H9 (cell line): ENCODE data around the gene DDTL. TPM values are rescaled to one million over a fixed set of nuclear protein-coding genes. Genes with fewer than 3 reads are reported as not detected.
"Not testable (repeated sequence)": the region's sequence is repeated elsewhere in the genome, so short reads cannot be mapped to it uniquely, and the experiment has no call there.

Experiments
- DNase-seq: peaks from one replicate; pipeline ENCODE4 v3.0.0-alpha.2; 2017
- H2AFZ ChIP-seq: one replicate; pipeline ENCODE4 v1.6.1; 2013; ENCODE audit warnings: mild to moderate bottlenecking, low read length, control low read depth, moderate library complexity
- H2AK5ac ChIP-seq: 2 replicates; pipeline ENCODE4 v1.6.1; 2013; ENCODE audit warnings: low read length, control low read depth, mixed read lengths; ENCODE audit not compliant: insufficient read length
- H2BK120ac ChIP-seq: one replicate; pipeline ENCODE4 v1.6.1; 2013; ENCODE audit warnings: low read depth, mild to moderate bottlenecking, low read length, control low read depth, inconsistent platforms; ENCODE audit not compliant: poor library complexity, severe bottlenecking
- H2BK12ac ChIP-seq: 2 replicates; pipeline ENCODE4 v1.6.1; 2013; ENCODE audit warnings: low read length, control low read depth, mixed read lengths, low read depth; ENCODE audit not compliant: insufficient read length
- H2BK15ac ChIP-seq: 2 replicates; pipeline ENCODE4 v1.6.1; 2013; ENCODE audit warnings: low read depth, low read length, control low read depth
- H2BK20ac ChIP-seq: one replicate; pipeline ENCODE4 v1.6.1; 2013; ENCODE audit warnings: low read depth, mild to moderate bottlenecking, low read length, control low read depth, inconsistent platforms; ENCODE audit not compliant: poor library complexity, severe bottlenecking
- H2BK5ac ChIP-seq: 2 replicates; pipeline ENCODE4 v1.6.1; 2013; ENCODE audit warnings: low read length, control low read depth, mixed read lengths; ENCODE audit not compliant: insufficient read length
- H3K14ac ChIP-seq: 2 replicates; pipeline ENCODE4 v1.6.1; 2013; ENCODE audit warnings: low read length, control low read depth; ENCODE audit not compliant: insufficient read depth
- H3K18ac ChIP-seq: 2 replicates; pipeline ENCODE4 v1.6.1; 2013; ENCODE audit warnings: low read depth, mild to moderate bottlenecking, mixed read lengths, low read length, control low read depth; ENCODE audit not compliant: insufficient read length
- H3K23ac ChIP-seq: 2 replicates; pipeline ENCODE4 v1.6.1; 2013; ENCODE audit warnings: low read length, control low read depth, mixed read lengths, low read depth; ENCODE audit not compliant: insufficient read length
- H3K23me2 ChIP-seq: 2 replicates; pipeline ENCODE4 v1.6.1; 2013; ENCODE audit warnings: low read depth, mild to moderate bottlenecking, mixed read lengths, low read length, control low read depth; ENCODE audit not compliant: insufficient read length, poor library complexity, severe bottlenecking
- H3K27ac ChIP-seq: 2 replicates; pipeline ENCODE4 v1.5.1; 2013; ENCODE audit warnings: low read length, control low read depth, mixed read lengths, low read depth; ENCODE audit not compliant: insufficient read length
- H3K27me3 ChIP-seq: 2 replicates; pipeline ENCODE4 v1.6.1; 2013; ENCODE audit warnings: low read length, control low read depth, inconsistent platforms; ENCODE audit not compliant: insufficient read depth
- H3K4ac ChIP-seq: 2 replicates; pipeline ENCODE4 v1.6.1; 2013; ENCODE audit warnings: low read depth, mild to moderate bottlenecking, control low read depth, inconsistent platforms, low read length, moderate library complexity
- H3K4me1 ChIP-seq: 2 replicates; pipeline ENCODE4 v1.6.1; 2013; ENCODE audit warnings: low read length, control low read depth, inconsistent platforms; ENCODE audit not compliant: insufficient read depth
- H3K4me2 ChIP-seq: 2 replicates; pipeline ENCODE4 v1.6.1; 2013; ENCODE audit warnings: low read length, control low read depth, mixed read lengths; ENCODE audit not compliant: insufficient read length, insufficient read depth
- H3K56ac ChIP-seq: 2 replicates; pipeline ENCODE4 v1.6.1; 2013; ENCODE audit warnings: low read depth, mild to moderate bottlenecking, mixed read lengths, low read length, control low read depth; ENCODE audit not compliant: insufficient read length
- H3K79me1 ChIP-seq: 2 replicates; pipeline ENCODE4 v1.6.1; 2013; ENCODE audit warnings: low read depth, mild to moderate bottlenecking, moderate library complexity, low read length, control low read depth, inconsistent platforms; ENCODE audit not compliant: insufficient read depth, poor library complexity, severe bottlenecking
- H3K79me2 ChIP-seq: 2 replicates; pipeline ENCODE4 v1.6.1; 2013; ENCODE audit warnings: low read length, control low read depth, inconsistent platforms; ENCODE audit not compliant: insufficient read depth
- H3K9ac ChIP-seq: 2 replicates; pipeline ENCODE4 v1.6.1; 2013; ENCODE audit warnings: low read length, control low read depth, mixed read lengths; ENCODE audit not compliant: insufficient read length; ENCODE audit errors: extremely low read depth
- H3K9me3 ChIP-seq: one replicate; pipeline ENCODE4 v1.6.1; 2013; ENCODE audit warnings: low read depth, low read length, inconsistent platforms; ENCODE audit not compliant: control insufficient read depth
- H3T11ph ChIP-seq: one replicate; pipeline ENCODE4 v1.6.1; 2013; ENCODE audit warnings: mild to moderate bottlenecking, low read length, control low read depth, inconsistent platforms
- H4K20me1 ChIP-seq: one replicate; pipeline ENCODE4 v1.6.1; 2013; ENCODE audit not compliant: control insufficient read depth, insufficient read length, insufficient read depth
- H4K5ac ChIP-seq: 2 replicates; pipeline ENCODE4 v1.6.1; 2013; ENCODE audit warnings: low read depth, mild to moderate bottlenecking, mixed read lengths, low read length, control low read depth; ENCODE audit not compliant: insufficient read length
- H4K8ac ChIP-seq: replicated peaks from 2 replicates; pipeline ENCODE4 v1.6.1; 2013; ENCODE audit warnings: low read length, control low read depth, mixed read lengths, low read depth; ENCODE audit not compliant: insufficient read length
- H4K91ac ChIP-seq: 2 replicates; pipeline ENCODE4 v1.6.1; 2013; ENCODE audit warnings: low read depth, mild to moderate bottlenecking, moderate library complexity, mixed read lengths, low read length, control low read depth; ENCODE audit not compliant: insufficient read length
- H3K27ac Mint-ChIP-seq, 3 experiments: 2 replicates in 2 of 3; 3 replicates in 1 of 3; pipeline ENCODE4 v1.8.0; 2020 to 2021; ENCODE audit warnings: mixed read lengths in 3 of 3, mild to moderate bottlenecking in 1 of 3, moderate library complexity in 1 of 3
- H3K27me3 Mint-ChIP-seq: 2 replicates; pipeline ENCODE4 v1.8.0; 2021; ENCODE audit warnings: low read depth, mild to moderate bottlenecking, moderate library complexity, mixed read lengths
- H3K36me3 Mint-ChIP-seq, 3 experiments: 2 replicates in 2 of 3; 3 replicates in 1 of 3; pipeline ENCODE4 v1.8.0; 2020 to 2021; ENCODE audit warnings: low read depth in 3 of 3, mixed read lengths in 3 of 3; ENCODE audit not compliant: insufficient read depth in 1 of 3
- H3K4me1 Mint-ChIP-seq, 2 experiments: 2 replicates each; pipeline ENCODE4 v1.8.0; 2020; ENCODE audit warnings: mixed read lengths in 2 of 2
- H3K4me3 Mint-ChIP-seq, 2 experiments: 2 replicates in 1 of 2; 3 replicates in 1 of 2; pipeline ENCODE4 v1.8.0; 2020 to 2021; ENCODE audit warnings: mild to moderate bottlenecking in 2 of 2, mixed read lengths in 2 of 2, moderate library complexity in 1 of 2
- H3K9me3 Mint-ChIP-seq, 2 experiments: 2 replicates in 1 of 2; 3 replicates in 1 of 2; pipeline ENCODE4 v1.8.0; 2020; ENCODE audit warnings: mild to moderate bottlenecking in 2 of 2, mixed read lengths in 2 of 2, moderate library complexity in 1 of 2
- WGBS: extraction: QIAGEN DNeasy Blood & Tissue Kit; methylation state at CpG from one replicate; pipeline ENCODE4 v1.1.7; 2013; ENCODE audit warnings: missing lambda C conversion rate, low lambda C conversion rate, mixed read lengths; ENCODE audit not compliant: insufficient read length; ENCODE audit errors: extremely low coverage; 5-methylcytosine and 5-hydroxymethylcytosine counted together
- total RNA-seq: library from RNA; stranded (reverse); gene quantifications from 2 replicates; pipeline ENCODE4 v1.2.1, GENCODE V29; 2021

DDTL gene
- total RNA-seq, 1 experiment from 2014 or later: not detected

DNA sequence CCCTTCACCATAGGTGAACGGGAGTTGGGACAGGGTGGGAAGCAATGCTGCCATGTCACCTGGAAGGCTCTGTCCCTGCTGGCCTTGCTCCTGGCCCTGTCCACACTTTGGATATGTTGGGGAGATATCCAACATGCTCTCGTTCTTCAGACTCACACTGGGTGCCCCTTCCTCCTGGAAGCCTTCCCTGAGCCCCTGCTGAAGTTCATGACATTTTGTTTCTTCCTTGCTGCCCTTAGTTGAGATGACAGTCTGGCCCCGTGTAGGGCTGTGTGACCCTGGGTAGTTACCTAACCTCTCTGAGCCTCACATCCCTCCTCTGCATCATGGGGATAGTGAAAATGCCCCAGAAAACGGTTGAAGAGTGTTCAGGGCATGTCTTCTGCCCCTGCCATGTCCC, 13.2 kb upstream of the DDTL start:
- WGBS: no CpG with 5 or more reads among the region's 4 CpGs
- not testable (repeated sequence) for H3K79me1 ChIP-seq, H4K91ac ChIP-seq, H3K9ac ChIP-seq, H3K4me1 ChIP-seq, H2BK120ac ChIP-seq, H2BK5ac ChIP-seq, H4K20me1 ChIP-seq, H3K9me3 Mint-ChIP-seq, H2AK5ac ChIP-seq, H2BK20ac ChIP-seq, H3K79me2 ChIP-seq, H4K5ac ChIP-seq, H3K27me3 Mint-ChIP-seq, H3K4ac ChIP-seq, H3K27ac ChIP-seq, H2AFZ ChIP-seq, H3K23ac ChIP-seq, H3K27me3 ChIP-seq, H3T11ph ChIP-seq, H3K23me2 ChIP-seq, H4K8ac ChIP-seq, H3K9me3 ChIP-seq, H3K4me2 ChIP-seq, H3K18ac ChIP-seq, H3K4me3 Mint-ChIP-seq, H3K27ac Mint-ChIP-seq, H3K14ac ChIP-seq, H3K56ac ChIP-seq, H3K36me3 Mint-ChIP-seq, H2BK15ac ChIP-seq, H2BK12ac ChIP-seq
- peaks cover 33 to 34% of the 10 kb centered on the region in 2 experiments for H3K4me1 Mint-ChIP-seq
- peak; percentile 24 for DNase-seq

- not testable (repeated sequence) for H3K27ac ChIP-seq, H3K27me3 ChIP-seq, H4K91ac ChIP-seq, H3K79me1 ChIP-seq, H3K56ac ChIP-seq, H3T11ph ChIP-seq, H4K20me1 ChIP-seq, DNase-seq, H2BK20ac ChIP-seq, H3K36me3 Mint-ChIP-seq, H3K79me2 ChIP-seq, H3K14ac ChIP-seq, H2AFZ ChIP-seq, H3K4me1 ChIP-seq, H4K8ac ChIP-seq, H3K23me2 ChIP-seq, H3K27me3 Mint-ChIP-seq, H3K4ac ChIP-seq, H3K18ac ChIP-seq, H3K9me3 Mint-ChIP-seq, H3K23ac ChIP-seq, H2BK15ac ChIP-seq, H2BK5ac ChIP-seq, H3K9ac ChIP-seq, H3K9me3 ChIP-seq, H2BK120ac ChIP-seq
- H4K5ac ChIP-seq: peak overlapping the region; percentile 25
- H3K4me2 ChIP-seq: peak overlapping the region; percentile 27
- peak overlapping the region; percentile 57 for H2AK5ac ChIP-seq
- peak overlapping the region; percentile 28 for H2BK12ac ChIP-seq
- no CpG with 5 or more reads among the region's 8 CpGs for WGBS
- peak overlapping the region in 2 of 3 experiments; percentile 21 to 59; a peak in 4 of 7 replicates for H3K27ac Mint-ChIP-seq
- H3K4me1 Mint-ChIP-seq: peaks cover 33 to 34% of the 10 kb centered on the region in 2 experiments
- H3K4me3 Mint-ChIP-seq: peak overlapping the region; percentile 6 to 43; a peak in 4 of 5 replicates
These were observed 12.3 kb upstream of the DDTL start for GRCh38 chr22:23954193-23954990.
